Measurements from ENCODE around the gene STIM2.
"Not testable (repeated sequence)": the region's sequence is repeated elsewhere in the genome, so short reads cannot be mapped to it uniquely, and the experiment has no call there.

Gene STIM2

DNA sequence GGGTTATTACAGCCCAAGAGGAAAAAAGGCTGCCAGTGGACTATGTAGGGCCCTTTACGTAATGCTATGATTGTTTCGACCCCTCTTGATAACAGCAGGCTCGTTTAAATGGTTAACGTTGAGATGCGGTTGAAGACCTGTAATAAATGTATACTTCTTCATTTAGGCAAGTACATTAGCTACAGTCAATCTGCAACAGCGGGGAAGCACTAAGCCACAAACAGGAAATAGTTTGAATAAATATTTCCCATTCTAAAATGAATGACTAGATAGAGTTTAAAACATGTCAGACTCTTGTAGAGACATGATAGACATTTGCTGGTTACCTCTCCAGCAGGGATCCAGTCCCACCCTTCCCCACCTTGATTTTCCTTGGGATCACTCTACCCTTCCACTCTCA lies 38.1 kb upstream of the STIM2 start:
- Histone ChIP-seq H3K4me1 (ENCODE audit: insufficient read depth, low read length) (peaks cover 11% of the 10 kb centered on the region), H3K36me3 (ENCODE audit: insufficient read depth, low read depth, low read length) (no peaks in the 10 kb centered on the region), H3K9ac (ENCODE audit: low read depth, low read length) (no peak overlapping the region), H3K4me3 (ENCODE audit: low read length) (no peak overlapping the region), H3K27ac (ENCODE audit: low read length) (no peak overlapping the region), H3K27me3 (ENCODE audit: insufficient read depth, low read length) (no peaks in the 10 kb centered on the region), H3K9me3 (ENCODE audit: insufficient read depth, low read depth, low read length) (no peaks in the 10 kb centered on the region)

DNA sequence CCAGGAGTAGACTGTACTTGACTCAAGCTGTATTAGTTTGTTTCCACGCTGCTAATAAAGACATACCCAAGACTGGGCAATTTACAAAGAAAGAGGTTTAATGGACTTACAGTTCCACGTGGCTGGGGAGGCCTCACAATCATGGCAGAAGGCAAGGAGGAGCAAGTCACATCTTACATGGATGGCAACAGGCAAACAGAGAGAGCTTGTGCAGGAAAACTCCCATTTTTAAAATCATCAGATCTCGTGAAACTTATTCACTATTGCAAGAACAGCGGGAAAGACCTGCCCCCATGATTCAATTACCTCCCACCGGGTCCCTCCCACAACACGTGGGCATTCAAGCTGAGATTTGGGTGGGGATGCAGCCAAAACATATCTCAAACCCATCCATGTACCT lies 37.7 kb upstream of the STIM2 start:
- H3K27me3 ChIP-seq (ENCODE audit: insufficient read depth, low read length); H3K27ac ChIP-seq (ENCODE audit: low read length); H3K36me3 ChIP-seq (ENCODE audit: insufficient read depth, low read depth, low read length); H3K9me3 ChIP-seq (ENCODE audit: insufficient read depth, low read depth, low read length); H3K4me3 ChIP-seq (ENCODE audit: low read length); H3K9ac ChIP-seq (ENCODE audit: low read depth, low read length): not testable (repeated sequence)
- H3K4me1 ChIP-seq (ENCODE audit: insufficient read depth, low read length) = peaks cover 11% of the 10 kb centered on the region

DNA sequence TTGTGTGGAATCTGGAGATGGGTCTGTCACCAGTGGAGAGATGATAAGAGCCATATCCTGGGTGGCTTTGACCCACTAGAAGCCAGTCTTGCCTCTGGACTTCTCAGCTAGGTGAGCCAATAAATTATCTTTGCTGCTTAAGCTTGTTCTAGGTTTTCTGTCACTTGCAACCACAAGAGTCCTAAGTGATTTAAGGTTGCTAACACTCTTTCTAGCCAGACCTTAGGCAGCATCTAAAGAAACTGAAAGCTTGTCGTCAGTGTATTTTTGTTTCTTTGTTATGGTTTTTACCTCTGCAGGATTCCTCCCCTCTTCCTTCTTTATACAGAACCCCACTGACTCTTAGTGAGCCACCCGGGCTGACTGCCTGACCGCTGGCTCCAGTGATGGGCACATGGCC lies 37.1 kb upstream of the STIM2 start:
- peaks cover 7% of the 10 kb centered on the region for H3K4me1 ChIP-seq (ENCODE audit: insufficient read depth, low read length)
- H3K9me3 ChIP-seq (ENCODE audit: insufficient read depth, low read depth, low read length) = no peaks in the 10 kb centered on the region
- H3K36me3 ChIP-seq (ENCODE audit: insufficient read depth, low read depth, low read length) = no peaks in the 10 kb centered on the region
- no peak overlapping the region for H3K9ac ChIP-seq (ENCODE audit: low read depth, low read length)
- no peaks in the 10 kb centered on the region for H3K27me3 ChIP-seq (ENCODE audit: insufficient read depth, low read length)
- H3K27ac ChIP-seq (ENCODE audit: low read length) = no peak overlapping the region
- no peak overlapping the region for H3K4me3 ChIP-seq (ENCODE audit: low read length)

DNA sequence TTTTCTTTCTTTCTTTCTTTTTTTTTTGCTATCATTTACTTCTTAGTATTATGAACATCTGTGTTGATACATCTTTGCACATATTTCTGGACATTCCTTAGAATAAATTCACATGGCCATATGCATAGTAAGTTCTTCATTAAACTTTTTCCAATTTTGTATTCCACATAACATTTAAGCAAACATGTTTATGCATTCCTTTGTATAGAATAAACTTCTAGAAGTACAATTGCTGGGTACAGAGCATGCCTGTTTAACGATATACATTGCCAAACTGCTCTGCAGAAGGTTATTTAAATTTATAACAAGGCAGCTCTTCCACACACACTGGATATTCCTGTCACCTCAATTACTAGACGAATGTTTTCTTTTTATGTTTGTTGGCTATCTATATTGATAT lies 36.0 kb upstream of the STIM2 start:
- Histone ChIP-seq H3K4me1 (ENCODE audit: insufficient read depth, low read length) (no peaks in the 10 kb centered on the region), H3K27me3 (ENCODE audit: insufficient read depth, low read length) (no peaks in the 10 kb centered on the region), H3K36me3 (ENCODE audit: insufficient read depth, low read depth, low read length) (no peaks in the 10 kb centered on the region), H3K27ac (ENCODE audit: low read length) (no peak overlapping the region), H3K9me3 (ENCODE audit: insufficient read depth, low read depth, low read length) (no peaks in the 10 kb centered on the region), H3K9ac (ENCODE audit: low read depth, low read length) (no peak overlapping the region), H3K4me3 (ENCODE audit: low read length) (no peak overlapping the region)

DNA sequence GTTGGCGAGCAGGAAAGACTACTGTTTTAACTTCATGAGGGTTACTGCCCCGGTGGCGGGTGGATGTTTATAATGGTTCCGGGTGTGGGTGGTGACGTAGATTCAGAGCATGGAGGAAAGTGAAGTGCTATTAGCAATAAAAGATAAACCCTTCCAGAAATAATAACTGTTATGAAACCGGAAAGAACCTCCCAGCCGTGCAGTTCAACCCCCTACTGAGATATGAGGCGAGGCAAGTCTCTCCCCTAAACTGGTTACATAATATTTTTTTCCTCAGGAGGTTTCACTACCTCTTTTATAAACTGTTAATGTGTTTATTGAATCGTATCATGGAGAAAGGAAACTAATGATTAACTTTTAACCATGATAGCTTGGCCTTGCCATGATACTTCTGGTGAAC lies 33.9 kb upstream of the STIM2 start:
- no peaks in the 10 kb centered on the region for H3K27me3 ChIP-seq (ENCODE audit: insufficient read depth, low read length)
- no peaks in the 10 kb centered on the region for H3K9me3 ChIP-seq (ENCODE audit: insufficient read depth, low read depth, low read length)
- H3K27ac ChIP-seq (ENCODE audit: low read length) = no peak overlapping the region
- H3K4me3 ChIP-seq (ENCODE audit: low read length) = no peak overlapping the region
- H3K4me1 ChIP-seq (ENCODE audit: insufficient read depth, low read length) = peaks cover 6% of the 10 kb centered on the region; the same call in 1 of the 2 replicates
- H3K36me3 ChIP-seq (ENCODE audit: insufficient read depth, low read depth, low read length) = no peaks in the 10 kb centered on the region
- H3K9ac ChIP-seq (ENCODE audit: low read depth, low read length) = no peak overlapping the region

DNA sequence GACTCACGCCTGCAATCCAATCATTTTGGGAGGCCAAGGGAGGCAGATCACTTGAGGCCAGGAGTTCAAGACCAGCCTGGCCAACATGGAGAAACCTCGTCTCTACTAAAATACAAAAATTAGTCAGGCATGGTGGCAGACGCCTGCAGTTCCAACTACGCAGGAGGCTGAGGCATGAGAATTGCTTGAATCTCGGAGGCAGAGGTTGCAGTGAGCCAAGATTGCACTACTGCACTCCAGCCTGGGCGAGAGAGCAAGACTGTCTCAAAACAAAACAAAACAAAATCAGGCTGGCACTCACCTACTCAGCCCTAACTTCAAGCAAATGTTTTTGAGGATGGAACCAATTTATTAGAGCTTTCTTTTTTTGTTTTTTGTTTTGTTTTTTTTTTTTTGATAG lies 33.3 kb upstream of the STIM2 start:
- H3K9me3 ChIP-seq (ENCODE audit: insufficient read depth, low read depth, low read length); H3K4me1 ChIP-seq (ENCODE audit: insufficient read depth, low read length); H3K27me3 ChIP-seq (ENCODE audit: insufficient read depth, low read length); H3K9ac ChIP-seq (ENCODE audit: low read depth, low read length); H3K36me3 ChIP-seq (ENCODE audit: insufficient read depth, low read depth, low read length); H3K4me3 ChIP-seq (ENCODE audit: low read length); H3K27ac ChIP-seq (ENCODE audit: low read length): not testable (repeated sequence)

DNA sequence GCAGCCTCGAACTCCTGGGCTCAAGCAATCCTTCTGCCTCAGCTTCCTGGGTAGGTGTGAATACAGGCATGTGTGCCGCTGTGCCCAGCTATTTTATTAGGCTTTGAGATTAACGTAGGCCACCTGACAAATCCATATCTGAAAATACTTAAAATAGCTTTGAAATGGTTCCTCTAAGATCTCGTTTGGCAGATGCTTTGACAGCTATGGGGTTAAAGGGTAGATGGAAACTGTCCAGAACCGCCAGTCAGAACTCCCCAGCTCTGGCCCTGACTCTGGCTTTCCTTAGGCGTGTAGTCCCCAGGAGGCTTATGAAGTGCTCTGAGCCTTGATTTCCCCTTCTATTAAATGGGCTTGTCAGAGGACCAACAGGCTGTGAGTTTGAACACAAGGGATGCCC lies 32.8 kb upstream of the STIM2 start:
- Histone ChIP-seq H3K27ac (ENCODE audit: low read length) (no peak overlapping the region), H3K4me3 (ENCODE audit: low read length) (no peak overlapping the region), H3K9me3 (ENCODE audit: insufficient read depth, low read depth, low read length) (no peaks in the 10 kb centered on the region), H3K4me1 (ENCODE audit: insufficient read depth, low read length) (peaks cover 6% of the 10 kb centered on the region; the same call in 1 of the 2 replicates), H3K27me3 (ENCODE audit: insufficient read depth, low read length) (no peaks in the 10 kb centered on the region), H3K36me3 (ENCODE audit: insufficient read depth, low read depth, low read length) (no peaks in the 10 kb centered on the region), H3K9ac (ENCODE audit: low read depth, low read length) (no peak overlapping the region)

DNA sequence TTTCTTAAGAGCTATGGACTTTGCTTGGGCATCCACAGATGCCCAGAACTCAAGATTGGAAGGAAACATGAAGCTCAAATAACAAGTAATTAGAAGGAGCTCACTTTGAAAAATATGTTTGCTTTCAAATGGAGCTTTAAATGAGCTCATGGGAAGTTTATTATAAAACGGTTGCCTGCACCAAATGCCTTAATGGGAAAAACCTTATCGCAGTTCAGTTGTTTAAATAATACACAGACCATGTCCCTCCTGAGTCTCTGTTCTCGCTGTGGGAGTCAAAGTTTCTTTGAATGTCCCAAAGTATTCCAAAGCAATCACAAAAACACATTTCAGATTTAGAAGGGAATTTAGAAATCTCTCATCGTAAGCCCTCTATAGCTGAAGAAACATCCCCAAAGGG lies 31.6 kb upstream of the STIM2 start:
- H3K27ac ChIP-seq (ENCODE audit: low read length) = no peak overlapping the region
- H3K4me1 ChIP-seq (ENCODE audit: insufficient read depth, low read length) = peaks cover 6% of the 10 kb centered on the region; the same call in 1 of the 2 replicates
- H3K4me3 ChIP-seq (ENCODE audit: low read length) = no peak overlapping the region
- no peak overlapping the region for H3K9ac ChIP-seq (ENCODE audit: low read depth, low read length)
- H3K9me3 ChIP-seq (ENCODE audit: insufficient read depth, low read depth, low read length) = no peaks in the 10 kb centered on the region
- no peaks in the 10 kb centered on the region for H3K36me3 ChIP-seq (ENCODE audit: insufficient read depth, low read depth, low read length)
- H3K27me3 ChIP-seq (ENCODE audit: insufficient read depth, low read length) = no peaks in the 10 kb centered on the region

DNA sequence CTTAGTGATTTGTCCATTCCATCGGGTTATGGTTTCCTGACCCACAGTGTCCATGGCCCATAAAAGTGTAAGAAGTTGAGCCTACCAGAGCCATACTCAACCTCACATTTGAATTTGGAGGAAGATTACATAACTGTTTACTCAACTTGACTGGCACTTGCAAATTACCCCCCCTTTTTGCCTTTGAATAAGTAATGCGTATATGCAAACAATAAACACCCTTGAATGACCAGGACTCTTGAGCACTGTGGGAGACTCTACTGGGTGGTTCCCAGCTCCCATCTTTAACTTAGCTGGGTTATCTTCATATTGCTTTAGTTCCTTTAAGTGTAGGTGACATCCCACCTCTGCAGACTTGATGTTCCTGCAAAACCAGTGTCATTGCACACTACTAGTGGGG lies 30.6 kb upstream of the STIM2 start:
- H3K27ac ChIP-seq (ENCODE audit: low read length) = no peak overlapping the region
- no peaks in the 10 kb centered on the region for H3K9me3 ChIP-seq (ENCODE audit: insufficient read depth, low read depth, low read length)
- no peak overlapping the region for H3K4me3 ChIP-seq (ENCODE audit: low read length)
- H3K9ac ChIP-seq (ENCODE audit: low read depth, low read length) = no peak overlapping the region
- H3K36me3 ChIP-seq (ENCODE audit: insufficient read depth, low read depth, low read length) = no peaks in the 10 kb centered on the region
- peaks cover 6% of the 10 kb centered on the region; the same call in 1 of the 2 replicates for H3K4me1 ChIP-seq (ENCODE audit: insufficient read depth, low read length)
- H3K27me3 ChIP-seq (ENCODE audit: insufficient read depth, low read length) = no peaks in the 10 kb centered on the region

DNA sequence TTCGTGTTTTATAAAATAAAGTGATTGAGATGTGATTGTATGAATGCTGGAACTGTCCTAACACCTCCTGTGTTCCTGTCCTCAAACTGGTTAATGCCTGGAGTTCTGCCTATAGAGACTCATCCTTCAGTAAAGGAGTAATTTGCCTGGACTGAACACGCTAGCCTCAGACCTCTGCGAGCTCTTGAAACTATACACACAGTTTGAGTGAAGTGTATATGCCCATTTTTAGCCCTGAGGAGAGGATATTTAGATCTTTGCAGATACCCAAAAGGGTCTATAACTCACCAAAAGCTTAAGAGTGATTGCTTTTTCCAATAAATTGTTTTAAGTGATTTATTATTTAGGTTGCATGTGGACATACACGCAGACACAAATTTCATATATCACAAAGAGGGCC lies 29.9 kb upstream of the STIM2 start:
- no peak overlapping the region for H3K27ac ChIP-seq (ENCODE audit: low read length)
- H3K9ac ChIP-seq (ENCODE audit: low read depth, low read length) = no peak overlapping the region
- H3K27me3 ChIP-seq (ENCODE audit: insufficient read depth, low read length) = no peaks in the 10 kb centered on the region
- no peak overlapping the region for H3K4me3 ChIP-seq (ENCODE audit: low read length)
- H3K36me3 ChIP-seq (ENCODE audit: insufficient read depth, low read depth, low read length) = no peaks in the 10 kb centered on the region
- peaks cover 6% of the 10 kb centered on the region; the same call in 1 of the 2 replicates for H3K4me1 ChIP-seq (ENCODE audit: insufficient read depth, low read length)
- no peaks in the 10 kb centered on the region for H3K9me3 ChIP-seq (ENCODE audit: insufficient read depth, low read depth, low read length)

DNA sequence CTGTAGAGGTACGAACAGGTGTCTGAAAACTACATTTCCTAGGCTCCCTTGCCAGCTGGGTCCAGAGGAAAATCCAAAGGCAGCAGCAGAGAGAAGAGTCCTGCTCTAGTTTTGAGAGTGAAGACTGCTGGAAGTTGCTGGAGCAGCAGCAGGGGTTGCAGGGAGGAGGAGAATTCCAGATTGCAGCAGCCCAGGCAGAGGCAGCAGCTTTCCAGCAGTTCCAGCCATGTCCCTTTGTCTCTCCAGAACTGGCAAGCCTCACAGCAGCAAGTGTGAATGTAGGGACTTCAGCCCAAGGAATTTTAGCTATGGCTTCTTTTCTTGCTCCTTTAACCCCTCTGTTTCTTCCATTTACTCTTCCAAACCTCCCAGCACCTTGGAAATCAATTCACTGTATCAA lies 24.1 kb upstream of the STIM2 start:
- Histone ChIP-seq H3K27ac (ENCODE audit: low read length) (no peak overlapping the region), H3K4me1 (ENCODE audit: insufficient read depth, low read length) (peaks cover 7% of the 10 kb centered on the region; the same call in 1 of the 2 replicates)

DNA sequence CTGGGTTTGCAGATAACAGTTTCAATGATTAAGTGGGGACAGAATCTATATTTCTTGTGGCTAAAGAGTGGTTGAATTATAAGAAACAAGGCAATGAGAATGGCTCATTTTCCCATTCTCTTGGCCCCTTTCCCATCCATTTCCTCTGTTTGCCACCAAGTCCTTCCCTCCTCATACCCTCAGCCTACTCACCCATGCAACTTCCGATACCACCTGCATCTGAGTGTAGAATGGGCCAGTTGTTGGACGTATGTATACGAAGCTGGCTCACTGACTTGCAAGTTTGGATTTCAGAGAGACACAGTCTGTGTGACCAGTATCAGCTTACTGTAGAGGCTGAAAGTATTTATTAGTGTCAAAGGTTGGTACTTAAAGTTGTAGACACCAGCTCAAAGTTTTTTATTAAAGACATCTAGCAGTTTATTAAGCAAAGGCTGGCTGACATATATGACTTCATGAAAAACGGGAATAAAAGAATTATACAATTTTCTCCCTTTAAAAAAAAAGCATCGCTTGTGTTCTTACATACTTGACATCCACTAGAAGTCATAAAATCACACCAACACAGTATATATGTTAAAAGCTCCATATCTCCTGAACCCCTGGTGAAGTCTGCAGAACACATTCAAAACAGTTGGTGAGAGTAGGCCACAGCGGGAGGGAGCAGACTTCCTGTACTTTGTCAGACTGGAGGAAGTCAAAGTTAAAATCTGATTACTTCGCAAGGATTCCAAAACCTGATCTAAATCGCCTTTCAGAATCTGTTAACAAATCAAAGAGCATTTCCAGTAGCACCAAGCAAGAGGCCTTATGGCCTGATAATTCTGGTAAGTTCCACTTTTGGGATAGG lies 22.4 kb upstream of the STIM2 start:
- H3K9me3 ChIP-seq (ENCODE audit: insufficient read depth, low read depth, low read length) = no peaks in the 10 kb centered on the region
- no peaks in the 10 kb centered on the region for H3K27me3 ChIP-seq (ENCODE audit: insufficient read depth, low read length)
- no peak overlapping the region for H3K9ac ChIP-seq (ENCODE audit: low read depth, low read length)
- no peak overlapping the region for H3K27ac ChIP-seq (ENCODE audit: low read length)
- H3K36me3 ChIP-seq (ENCODE audit: insufficient read depth, low read depth, low read length) = no peaks in the 10 kb centered on the region
- H3K4me3 ChIP-seq (ENCODE audit: low read length) = no peak overlapping the region
- peaks cover 7% of the 10 kb centered on the region; the same call in 1 of the 2 replicates for H3K4me1 ChIP-seq (ENCODE audit: insufficient read depth, low read length)

More for the DNA sequence above, 24.1 kb upstream of the STIM2 start:
- Histone ChIP-seq H3K9me3 (ENCODE audit: insufficient read depth, low read depth, low read length) (no peaks in the 10 kb centered on the region), H3K4me3 (ENCODE audit: low read length) (no peak overlapping the region), H3K27me3 (ENCODE audit: insufficient read depth, low read length) (no peaks in the 10 kb centered on the region), H3K9ac (ENCODE audit: low read depth, low read length) (no peak overlapping the region), H3K36me3 (ENCODE audit: insufficient read depth, low read depth, low read length) (no peaks in the 10 kb centered on the region)
